ENCODE data around the gene OR2T10.
"Not testable (repeated sequence)": the region's sequence is repeated elsewhere in the genome, so short reads cannot be mapped to it uniquely, and the experiment has no call there.

The OR2T10 gene

DNA sequence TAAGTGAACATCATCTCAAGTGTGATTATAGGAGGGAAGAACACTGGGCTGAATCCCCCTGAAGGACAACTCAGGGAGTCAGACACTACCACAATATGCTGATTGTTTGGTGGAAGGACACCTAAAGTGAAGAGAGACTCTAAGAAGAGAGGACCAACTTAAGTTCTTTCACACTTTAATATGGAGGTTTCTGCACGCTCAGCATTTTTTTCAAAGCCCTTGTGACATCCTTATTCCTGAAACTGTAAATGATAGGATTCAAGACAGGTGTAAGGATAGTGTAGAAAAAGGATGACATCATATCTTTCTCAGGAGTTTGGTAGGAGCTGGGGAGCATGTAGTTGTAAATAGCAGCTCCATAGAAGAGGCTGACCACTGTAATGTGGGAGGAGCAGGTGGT lies 4.8 kb downstream of the OR2T10 start:
- no peak for FAIRE-seq

DNA sequence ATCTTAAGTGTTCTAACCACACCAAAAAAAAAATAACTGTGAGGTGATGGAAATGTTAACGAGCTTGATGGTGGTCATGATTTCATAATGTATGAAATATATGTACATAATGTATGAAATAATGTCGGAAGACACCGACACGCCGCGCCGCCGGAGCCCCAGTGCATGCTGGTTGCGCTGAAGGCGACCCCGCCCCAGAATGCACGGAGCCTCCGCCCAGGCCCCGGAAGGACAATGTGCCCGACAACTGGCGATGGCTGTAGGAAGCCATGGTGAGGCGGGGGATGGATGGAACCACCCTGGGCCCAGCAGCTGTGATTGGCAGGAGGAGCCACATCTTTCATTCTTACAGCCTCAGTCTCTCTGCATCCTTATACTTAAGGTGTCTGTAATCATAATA lies 7.4 kb downstream of the OR2T10 start:
- no peak for FAIRE-seq

DNA sequence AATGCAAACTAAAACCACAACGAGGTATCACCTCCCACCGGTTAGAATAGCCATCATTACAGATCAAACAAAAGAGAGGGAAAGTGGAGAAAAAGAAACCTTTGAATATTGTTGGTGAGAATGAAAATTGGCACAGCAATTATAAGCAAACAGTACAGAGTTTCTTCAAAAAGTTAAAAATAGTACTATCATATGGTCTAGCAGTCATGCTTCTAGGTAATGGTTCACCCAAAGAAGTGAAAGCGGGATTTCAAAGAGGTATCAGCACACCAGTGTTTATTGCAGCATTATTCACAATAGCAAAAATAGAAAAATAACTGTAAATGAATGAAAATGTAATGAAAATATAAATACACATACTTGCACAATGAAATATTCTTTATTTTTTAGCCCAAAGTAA lies 8.2 kb downstream of the OR2T10 start:
- FAIRE-seq, result no peak

DNA sequence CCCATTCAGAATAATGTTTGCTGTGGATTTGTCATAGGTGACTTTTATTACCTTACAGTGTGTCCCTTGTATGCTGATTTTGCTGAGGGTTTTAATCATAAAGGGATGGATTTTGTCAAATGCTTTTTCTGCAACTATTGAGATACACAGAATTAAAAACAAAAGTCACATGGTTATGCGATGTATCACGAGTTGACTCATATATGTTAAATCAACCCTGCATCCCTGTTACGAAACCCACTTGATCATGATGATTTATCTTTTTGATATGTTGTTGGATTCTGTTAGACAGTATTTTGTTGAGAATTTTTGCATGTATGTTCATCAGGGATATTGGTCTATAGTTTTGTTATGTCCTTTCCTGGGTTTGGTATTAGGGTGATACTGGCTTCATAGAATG lies 12.2 kb downstream of the OR2T10 start:
- no peak for FAIRE-seq

DNA sequence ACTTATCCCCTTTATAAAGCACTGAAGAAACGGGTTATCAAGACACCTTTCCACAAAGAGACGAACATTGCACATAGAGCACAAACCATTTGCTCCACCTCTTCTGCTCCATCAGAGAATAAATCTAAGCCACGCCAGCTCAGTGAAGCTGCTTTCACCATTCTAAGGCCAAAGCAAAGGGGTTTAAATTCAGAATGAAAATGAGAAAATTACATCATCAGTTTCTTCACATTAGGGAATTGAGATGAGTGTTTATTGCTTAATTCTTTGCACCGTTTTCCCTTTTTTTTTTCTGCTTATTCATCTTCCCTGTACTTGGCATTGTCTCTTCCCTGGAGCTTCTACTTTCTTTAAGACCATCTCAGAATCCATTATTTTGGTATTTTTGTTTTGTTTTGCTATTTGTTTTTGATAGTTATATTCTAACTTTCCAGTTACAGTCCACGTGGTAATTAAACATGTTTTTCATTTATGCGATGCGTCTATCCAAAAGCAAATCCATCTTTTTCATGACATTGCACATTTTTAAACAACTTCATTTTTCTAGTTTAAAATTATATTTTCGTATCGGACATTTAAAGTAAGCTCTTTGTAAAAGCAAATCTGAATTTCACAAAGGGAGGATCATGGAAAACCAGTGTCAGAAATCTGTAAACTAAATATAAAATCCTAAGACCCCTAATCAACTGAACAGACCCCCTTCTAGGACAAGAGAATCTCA lies 21.1 kb downstream of the OR2T10 start:
- no peak for FAIRE-seq

DNA sequence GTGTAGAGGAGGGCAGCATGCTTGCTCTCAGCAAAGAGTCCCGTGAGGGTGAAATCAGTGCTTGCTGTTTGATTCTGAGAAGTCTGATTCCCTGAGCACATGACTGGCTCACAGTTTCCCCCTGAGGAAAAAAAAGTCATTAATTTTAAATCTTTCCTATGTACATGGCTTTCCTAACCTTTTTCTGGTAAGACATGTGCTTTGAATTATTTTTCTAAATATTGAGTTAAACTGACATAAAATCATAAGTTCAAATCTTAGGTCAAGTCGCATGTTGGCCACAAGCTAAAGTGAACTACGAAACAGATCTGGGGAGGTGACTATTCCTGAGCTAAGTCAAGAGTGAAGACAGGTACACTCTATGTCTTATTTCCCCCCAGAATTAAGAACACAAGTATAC lies 22.8 kb downstream of the OR2T10 start, which contains the start of gene OR2T34:
TSS of gene OR2T34 (minus strand) at position 101 of the 400 bp plus-strand sequence. CDS start at position 101, 0 bp downstream.
- FAIRE-seq, result not testable (repeated sequence)

DNA sequence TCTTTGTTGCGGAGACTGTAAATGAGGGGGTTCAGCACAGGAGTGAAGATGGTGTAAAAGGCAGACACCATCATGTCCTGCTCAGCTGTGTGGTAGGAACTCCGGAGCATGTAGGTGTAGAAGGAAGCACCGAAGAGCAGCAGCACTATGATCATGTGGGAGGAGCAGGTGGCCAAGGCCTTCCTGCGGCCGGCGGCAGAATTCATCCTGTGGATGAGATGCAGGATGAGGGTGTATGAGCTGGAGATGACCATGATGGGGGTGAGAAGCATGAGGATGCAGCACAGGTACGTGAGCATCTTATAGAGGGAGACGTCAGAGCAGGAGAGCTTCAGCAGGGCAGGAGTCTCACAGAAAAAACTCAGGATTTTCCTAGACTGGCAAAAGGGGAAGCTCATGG lies 23.6 kb downstream of the OR2T10 start:
- not testable (repeated sequence) for FAIRE-seq

DNA sequence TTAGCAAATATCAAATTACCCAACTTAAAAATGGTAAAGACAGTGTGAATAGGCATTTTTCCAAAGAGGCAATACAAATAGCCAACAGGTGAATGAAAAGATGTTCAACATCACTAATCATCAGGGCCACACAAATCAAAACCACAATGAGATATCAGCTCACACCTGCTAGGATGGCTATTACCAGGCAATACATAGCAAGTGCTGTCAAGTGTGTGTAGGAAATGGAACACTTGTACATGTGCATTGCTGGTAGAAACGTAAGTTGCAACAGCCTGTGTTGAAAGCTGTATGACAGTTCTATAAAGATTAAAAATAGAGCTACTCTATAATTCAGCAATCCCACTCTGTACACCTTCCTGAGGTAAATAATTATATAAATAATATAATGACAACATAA lies 25.5 kb downstream of the OR2T10 start:
- not testable (repeated sequence) for FAIRE-seq

DNA sequence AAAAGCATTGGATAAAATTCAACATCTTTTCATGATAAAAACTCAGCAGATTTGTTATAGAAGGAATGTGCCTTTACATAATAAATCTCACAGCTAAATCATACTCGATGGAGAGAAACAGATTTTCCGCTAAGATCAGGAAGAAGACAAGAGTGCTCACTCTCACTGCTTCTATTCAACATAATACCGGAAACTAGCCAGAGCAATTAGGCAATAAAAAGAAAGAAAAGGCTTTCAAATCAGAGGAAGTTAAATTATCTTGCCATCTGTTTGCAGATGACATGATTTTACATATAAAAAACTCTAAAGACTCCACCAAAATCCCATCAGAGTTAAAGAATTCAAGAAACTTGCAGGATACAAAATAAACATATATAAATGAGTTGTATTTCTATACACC lies 26.7 kb downstream of the OR2T10 start:
- not testable (repeated sequence) for FAIRE-seq

DNA sequence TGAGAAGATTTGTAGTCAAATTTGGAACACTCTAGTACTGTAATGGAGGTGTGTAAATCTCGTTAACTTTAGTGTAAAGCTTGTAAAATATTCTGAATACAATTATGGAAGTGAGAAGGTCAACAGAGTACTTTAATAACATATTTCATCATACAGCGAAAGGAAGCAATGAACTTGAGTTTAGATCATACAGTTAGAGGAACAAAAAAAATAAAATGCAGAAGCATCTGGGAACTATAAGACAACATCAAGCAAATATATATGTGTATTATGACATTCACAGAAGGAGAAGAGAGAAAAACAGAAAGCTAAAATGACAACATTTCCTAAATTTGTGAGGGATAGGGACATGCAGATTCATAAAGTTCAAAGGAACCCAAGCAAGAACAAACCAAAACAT lies 28.5 kb downstream of the OR2T10 start:
- peak; percentile 24 for FAIRE-seq

DNA sequence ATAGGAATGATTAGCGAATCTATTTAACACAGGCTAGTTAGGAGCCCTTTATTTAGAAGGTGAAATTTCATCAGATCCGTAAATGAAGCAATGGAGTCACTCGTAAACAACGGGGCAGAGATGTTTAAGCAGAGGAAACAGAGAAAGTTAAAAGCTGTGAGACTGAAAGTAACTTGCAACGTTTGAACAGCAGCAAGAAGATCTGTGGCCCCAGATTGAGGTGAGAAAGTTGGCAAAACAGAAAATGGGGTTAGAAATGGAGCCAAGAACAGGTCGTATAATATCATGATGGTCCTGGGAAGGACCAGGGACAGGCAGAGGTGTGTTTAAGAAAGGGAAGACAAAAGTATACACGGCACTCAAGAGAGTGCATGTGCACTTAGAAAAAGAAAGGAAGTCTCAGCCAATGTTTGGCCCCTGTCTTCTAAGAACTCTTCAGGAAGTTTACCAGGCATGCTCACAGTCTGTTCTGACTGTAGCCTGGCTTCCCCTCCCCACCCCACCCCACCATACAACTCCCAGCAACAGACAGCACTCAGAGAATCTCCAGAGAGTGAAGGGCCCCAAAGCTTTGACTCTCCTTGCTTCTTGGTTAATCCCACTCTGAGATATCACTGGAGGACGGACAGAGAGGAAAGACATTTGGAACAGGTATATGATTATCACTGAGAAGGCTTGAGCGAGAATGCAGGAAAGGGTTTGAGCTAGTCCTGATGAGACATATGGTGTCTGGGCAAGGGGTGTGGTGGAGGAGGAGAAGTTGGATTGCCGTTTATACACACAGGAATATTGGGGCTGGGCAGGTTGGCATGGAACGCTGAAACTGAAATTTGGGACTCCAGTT lies 31.7 kb downstream of the OR2T10 start:
- FAIRE-seq, result not testable (repeated sequence)

DNA sequence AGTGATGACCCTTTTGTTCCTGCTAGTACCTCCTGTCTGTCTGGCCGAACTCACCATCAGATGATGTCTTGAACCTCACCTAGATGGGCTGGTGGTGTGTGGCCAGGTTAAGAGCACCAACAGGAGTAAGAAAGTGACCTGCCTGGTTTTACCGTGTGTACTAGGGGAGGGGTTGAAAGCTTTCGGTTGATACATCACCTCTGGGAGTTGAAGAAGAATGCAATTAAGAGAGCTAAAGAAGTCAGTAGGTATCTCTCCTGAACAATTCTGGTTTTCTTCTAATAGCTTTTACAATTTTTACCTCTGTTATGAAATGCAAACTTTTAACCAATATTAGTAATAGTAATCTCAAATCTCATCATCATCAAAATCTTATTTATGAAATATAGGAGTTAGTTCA lies 34.8 kb downstream of the OR2T10 start, which contains the start of gene OR2T29:
TSS of gene OR2T29 (minus strand) at position 101 of the 400 bp plus-strand sequence. CDS start 3,281 bp downstream, outside the sequence.
- FAIRE-seq, result not testable (repeated sequence)

DNA sequence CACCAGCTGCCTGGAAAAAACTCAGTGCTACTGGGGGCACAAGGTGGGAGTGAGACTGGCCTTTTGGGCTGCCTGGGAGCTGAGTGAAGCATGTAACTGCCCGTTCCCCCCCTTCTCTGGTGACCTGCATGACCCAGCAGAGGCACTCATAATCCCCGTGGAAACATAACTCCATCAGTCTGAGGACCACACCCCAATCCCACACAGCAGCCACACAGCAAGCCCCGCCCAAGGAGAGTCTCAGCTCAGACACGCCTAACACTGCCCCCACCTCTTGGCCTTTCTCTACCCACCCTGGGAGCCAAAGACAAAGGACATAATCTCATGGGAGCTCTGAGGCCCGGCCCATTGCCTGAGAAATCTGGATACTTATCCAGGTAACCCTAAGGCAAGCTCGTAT lies 46.5 kb downstream of the OR2T10 start:
- not testable (repeated sequence) for FAIRE-seq

DNA sequence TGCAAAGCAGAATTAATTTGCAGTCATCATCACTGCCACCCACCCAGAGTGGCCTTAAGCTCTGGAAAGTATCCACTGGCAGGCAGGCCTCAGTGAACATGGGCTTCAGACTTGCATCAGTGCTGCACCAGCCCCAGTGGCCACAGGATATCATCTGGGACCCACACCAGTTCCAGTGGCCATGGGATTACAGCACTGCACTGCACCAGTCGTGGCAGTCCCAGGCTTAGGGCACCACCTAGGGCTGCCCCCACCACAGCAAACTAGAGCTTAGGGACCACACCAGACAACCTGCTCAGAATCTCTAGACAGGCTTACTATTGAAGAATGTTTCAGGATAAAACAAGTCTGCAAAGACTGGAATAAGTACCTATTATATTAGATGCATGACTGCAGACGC lies 50.1 kb downstream of the OR2T10 start:
- not testable (repeated sequence) for FAIRE-seq
